Limb (tissue), 2 donors: ENCODE results near the gene DERL2.
"Not testable (repeated sequence)": the region's sequence is repeated elsewhere in the genome, so short reads cannot be mapped to it uniquely, and the experiment has no call there.

Source experiments
- DNase-seq, 2 donors: peaks; one replicate each; pipeline ENCODE4 v3.0.0-alpha.2; 2016; ENCODE audit errors: extremely low spot score in 2 of 2

DERL2 gene

GRCh38 chr17:5437721-5438317 is 48.2 kb downstream of the DERL2 start:
- DNase-seq = no peak

GRCh38 chr17:5435781-5436315 is 50.1 kb downstream of the DERL2 start:
- DNase-seq = not testable (repeated sequence)

DNA sequence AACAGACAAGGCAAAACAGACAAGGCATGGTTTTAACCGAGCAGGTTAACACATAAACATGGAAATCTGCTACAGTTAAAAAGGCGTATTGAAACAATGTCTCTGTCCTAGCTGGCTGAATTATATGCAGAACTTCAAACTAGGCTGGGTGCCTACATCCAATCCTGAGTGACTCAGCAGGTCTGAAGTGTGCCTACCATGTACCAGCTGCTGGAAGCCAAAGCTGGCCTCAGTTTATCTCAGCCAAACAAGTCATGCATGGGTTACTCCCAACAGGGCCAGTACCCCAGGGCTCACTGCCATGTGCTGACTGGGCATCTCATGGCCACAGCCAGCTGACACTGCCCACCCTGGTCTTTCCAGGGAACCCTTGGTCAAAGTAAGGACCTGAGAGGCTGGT is 51.0 kb downstream of the DERL2 start:
- DNase-seq = no peak

DNA sequence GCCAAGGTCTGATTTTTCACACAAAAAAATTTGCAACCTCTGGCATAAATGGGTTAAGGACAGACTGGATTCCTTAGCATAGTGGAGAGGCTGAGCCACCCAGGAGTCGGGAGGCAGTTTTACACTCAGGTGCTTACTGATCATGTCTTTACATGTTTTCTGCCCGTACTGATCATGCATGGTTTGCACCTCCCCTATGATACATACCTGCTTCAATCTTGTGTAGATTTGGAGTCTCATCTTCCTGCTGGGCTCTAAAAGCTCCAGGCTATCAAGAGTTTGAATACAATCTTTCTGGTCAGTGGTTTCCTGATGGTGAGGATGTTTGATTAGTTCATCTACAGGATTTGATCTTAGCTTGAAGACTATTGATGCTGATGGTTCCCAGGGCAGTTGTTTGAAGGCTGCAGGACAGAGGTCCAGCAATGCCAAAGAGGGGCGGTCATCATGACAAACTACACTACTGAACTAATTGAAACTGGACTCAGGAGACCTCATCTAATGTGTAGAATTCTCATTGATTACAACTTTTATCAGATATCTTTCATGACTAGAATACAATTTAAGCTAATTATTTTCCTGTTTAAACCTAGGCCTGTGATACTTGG is 53.9 kb downstream of the DERL2 start:
- DNase-seq = no peak

GRCh38 chr17:5431234-5431633 is 54.7 kb downstream of the DERL2 start:
- not testable (repeated sequence) for DNase-seq

GRCh38 chr17:5430413-5430999 is 55.5 kb downstream of the DERL2 start:
- DNase-seq = no peak

- no peak for DNase-seq
These were observed 56.6 kb downstream of the DERL2 start for GRCh38 chr17:5429191-5429887.

DNA sequence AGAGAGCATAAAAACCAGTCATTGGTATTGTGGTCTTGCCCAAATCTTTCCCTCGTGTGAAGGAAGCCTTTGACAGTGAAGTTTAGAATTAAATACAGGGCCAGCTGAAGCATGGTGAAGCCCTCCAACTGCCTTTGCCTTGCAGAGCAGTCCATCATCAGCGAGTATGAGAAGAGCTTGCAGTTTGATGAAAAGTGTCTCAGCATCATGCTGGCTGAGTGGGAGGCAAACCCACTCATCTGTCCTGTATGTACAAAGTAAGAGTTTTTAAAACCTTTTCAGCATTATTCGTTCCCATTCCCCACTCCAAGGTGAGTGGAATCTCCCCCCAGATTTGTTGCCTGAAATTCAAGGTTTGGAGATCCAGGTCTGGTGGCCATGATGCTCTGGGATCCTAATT is 60.2 kb downstream of the DERL2 start:
- no peak for DNase-seq

GRCh38 chr17:5424909-5425308 is 61.1 kb downstream of the DERL2 start:
- DNase-seq = no peak

DNA sequence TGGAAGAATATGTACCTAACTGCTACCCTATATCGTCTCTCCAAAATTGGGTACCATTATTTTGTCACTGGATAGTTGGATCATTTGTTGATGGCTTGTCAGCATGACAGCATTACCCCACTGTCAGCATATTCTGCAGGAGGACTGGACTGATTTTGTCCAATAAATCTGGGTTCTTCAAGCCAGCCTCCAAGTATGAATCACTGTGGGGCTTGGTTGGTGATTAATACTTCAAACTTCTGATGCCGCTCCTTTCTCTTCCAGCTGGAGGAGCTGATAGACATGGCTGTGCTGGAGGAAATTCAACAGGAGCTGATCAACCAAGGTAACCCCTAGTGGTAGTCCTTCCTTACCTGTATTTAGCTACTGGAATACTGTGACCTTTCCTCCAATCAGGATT is 63.5 kb downstream of the DERL2 start:
- no peak for DNase-seq
